GM04504 (cell line): ENCODE results near the gene GRN.
"Not testable (repeated sequence)": the region's sequence is repeated elsewhere in the genome, so short reads cannot be mapped to it uniquely, and the experiment has no call there.

Experiments
- DNase-seq: peaks from one replicate; pipeline ENCODE4 v3.0.0-alpha.2; 2012; ENCODE audit warnings: low read depth

Gene GRN

GRCh38 chr17:44361292-44362260 is 16.5 kb downstream of the GRN start:
- no peak for DNase-seq

GRCh38 chr17:44362459-44362948 is 17.4 kb downstream of the GRN start:
- DNase-seq: no peak

- no peak for DNase-seq
These were observed 18.0 kb downstream of the GRN start for GRCh38 chr17:44362949-44363612.

- peak; percentile 22 for DNase-seq
These were observed 18.6 kb downstream of the GRN start, which contains the start of gene FAM171A2 for GRCh38 chr17:44363613-44364159. FAM171A2 (minus strand) TSS chr17:44363853; CDS start chr17:44363714, 139 bp downstream.

DNA sequence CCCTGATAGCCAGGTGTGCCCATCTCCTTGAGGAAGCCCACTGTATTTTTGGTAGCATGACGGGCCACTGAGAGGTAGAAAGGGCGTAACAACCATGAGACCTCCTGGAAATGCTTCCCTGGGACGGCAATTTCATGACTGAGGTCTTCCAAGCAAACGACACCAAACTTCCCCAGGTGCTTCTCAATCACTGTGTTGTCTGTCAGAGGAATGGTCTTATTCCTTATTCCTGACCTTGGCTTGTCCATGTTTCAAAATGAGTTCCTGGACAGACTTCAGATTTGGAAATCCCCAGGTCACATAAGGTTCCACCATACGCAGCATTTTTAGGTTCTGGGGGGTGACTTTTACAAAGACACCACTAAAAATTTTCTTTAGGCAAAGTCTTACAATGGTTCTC is 19.9 kb downstream of the GRN start:
- DNase-seq: not testable (repeated sequence)

GRCh38 chr17:44367231-44367979 is 22.3 kb downstream of the GRN start:
- DNase-seq: no peak

DNA sequence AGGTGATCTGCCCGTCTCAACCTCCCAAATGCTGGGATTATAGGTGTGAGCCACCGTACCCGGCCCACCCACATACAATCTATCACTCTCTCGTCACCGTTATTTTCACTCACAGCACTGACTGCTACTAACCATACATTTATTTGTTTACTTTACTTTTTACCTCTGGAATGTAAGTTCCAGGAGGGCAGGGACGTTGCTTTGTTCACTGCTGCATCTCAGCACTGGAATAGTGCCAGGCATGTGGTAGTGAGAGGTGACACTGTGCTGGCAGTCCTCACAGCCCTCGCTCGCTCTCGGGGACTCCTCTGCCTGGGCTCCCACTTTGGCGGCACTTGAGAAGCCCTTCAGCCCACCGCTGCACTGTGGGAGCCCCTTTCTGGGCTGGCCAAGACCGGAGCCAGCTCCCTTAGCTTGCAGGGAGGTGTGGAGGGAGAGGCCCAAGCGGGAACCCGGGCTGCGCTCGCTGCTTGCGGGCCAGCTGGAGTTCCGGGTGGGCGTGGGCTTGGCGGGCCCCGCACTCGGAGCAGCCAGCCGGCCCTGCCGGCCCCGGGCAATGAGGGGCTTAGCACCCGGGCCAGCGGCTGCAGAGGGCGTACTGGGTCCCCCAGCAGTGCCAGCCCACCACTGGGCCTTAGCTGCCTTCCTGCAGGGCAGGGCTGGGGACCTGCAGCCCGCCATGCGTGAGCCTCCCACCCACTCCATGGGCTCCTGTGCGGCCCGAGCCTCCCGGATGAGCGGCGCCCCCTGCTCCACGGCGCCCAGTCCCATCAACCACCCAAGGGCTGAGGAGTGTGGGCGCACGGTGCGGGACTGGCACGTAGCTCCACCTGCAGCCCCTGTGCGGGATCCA is 23.5 kb downstream of the GRN start:
- not testable (repeated sequence) for DNase-seq

DNA sequence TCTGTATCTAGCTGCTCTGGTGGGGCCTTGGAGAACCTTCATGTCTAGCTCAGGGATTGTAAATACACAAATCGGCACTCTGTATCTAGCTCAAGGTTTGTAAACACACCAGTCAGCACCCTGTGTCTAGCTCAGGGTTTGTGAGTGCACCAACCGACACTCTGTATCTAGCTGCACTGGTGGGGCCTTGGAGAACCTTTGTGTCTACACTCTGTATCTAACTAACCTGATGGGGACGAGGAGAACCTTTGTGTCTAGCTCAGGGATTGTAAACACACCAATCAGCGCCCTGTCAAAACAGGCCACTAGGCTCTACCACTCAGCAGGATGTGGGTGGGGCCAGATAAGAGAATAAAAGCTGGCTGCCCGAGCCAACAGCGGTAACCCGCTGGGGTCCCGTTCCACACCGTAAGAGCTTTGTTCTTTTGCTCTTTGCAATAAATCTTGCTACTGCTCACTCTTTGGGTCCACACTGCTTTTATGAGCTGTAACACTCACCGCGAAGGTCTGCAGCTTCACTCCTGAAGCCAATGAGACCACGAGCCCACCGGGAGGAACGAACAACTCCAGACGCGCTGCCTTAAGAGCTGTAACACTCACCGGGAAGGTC is 24.4 kb downstream of the GRN start:
- not testable (repeated sequence) for DNase-seq

- DNase-seq: no peak
These were observed 26.9 kb downstream of the GRN start for GRCh38 chr17:44372036-44372435.

DNA sequence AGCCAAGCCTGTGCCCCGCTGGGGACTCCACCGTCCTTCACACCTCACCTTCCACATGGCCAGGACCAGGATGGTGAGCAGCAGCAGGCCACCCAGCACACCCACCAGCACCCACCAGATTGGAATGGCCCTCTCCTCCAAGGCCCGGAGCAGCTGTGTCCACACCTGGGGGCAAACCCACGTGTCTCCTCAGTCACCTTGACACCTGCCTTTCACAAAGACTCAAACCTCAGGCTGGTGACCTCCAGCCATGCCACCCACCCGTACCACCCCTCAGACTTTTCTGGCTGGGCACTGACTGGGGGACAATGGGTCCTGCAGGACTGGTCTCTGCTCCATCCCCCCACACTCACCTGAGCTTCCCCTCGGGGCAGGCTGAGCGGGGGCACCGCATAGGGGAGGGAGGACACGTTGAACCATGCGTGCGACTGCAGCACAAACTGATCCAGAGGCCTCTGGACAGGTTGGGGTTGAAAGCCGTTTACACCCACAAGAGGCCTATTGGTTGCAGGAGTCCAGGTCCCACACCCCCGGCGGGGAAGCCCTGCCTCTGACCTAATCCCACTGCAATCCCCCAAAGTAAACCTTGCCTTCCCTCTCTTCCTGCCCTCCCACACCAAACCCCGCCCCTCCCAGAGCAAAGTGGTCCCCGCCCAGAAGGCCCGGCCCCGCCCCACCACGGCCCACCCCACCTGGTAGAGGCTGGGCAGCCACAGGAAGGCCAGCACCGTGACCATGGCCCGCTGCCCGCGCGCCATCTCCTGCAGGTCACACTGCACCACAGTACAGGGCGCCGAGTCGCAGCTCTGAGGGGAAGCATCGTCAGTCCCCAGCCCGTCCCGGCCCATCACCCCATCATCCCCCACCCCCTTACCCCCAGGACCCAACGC is 29.4 kb downstream of the GRN start:
- DNase-seq: no peak

GRCh38 chr17:44375196-44376017 is 30.3 kb downstream of the GRN start:
- DNase-seq: no peak

DNA sequence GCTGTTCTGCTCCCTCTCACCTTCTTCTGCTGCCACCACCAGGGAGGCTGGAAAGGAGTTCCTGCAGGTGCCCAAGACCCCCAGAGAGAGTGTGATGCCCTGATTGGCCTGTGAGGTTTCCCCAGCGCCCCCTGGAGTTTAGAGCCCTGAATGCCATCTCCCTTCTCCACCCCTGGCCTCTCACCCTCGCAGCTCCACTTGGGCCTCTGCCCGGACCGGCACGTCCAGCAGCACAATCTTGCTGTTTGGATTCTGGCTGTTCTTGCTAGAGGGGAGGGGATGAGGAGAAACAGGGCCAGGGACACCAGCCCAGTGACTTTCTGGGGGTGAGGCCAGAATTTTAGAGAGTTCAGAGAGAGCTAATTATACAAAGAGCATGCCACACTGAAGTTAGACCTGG is 31.0 kb downstream of the GRN start:
- no peak for DNase-seq

DNA sequence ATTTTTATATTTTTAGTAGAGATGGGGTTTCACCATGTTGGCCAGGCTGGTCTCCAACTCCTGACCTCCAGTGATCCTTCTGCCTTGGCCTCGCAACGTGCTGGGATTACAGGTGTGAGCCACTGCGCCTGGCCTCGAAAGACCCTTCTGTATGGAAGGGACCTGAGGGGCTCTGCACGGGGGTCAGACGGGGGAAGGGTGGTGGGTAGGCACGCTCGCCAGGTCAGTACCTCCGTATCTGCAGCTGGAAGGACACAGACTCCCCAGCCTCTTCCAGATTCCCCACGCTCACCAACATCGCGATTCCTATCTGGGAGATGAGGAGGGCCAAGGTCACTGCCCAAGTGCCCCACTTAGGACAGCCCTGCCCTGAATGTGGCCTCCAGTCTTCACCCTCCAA is 31.7 kb downstream of the GRN start:
- no peak for DNase-seq

GRCh38 chr17:44378171-44378705 is 33.1 kb downstream of the GRN start:
- no peak for DNase-seq

GRCh38 chr17:44379887-44380286 is 34.8 kb downstream of the GRN start:
- DNase-seq: no peak

- no peak for DNase-seq
These were observed 35.7 kb downstream of the GRN start for GRCh38 chr17:44380767-44381166.

DNA sequence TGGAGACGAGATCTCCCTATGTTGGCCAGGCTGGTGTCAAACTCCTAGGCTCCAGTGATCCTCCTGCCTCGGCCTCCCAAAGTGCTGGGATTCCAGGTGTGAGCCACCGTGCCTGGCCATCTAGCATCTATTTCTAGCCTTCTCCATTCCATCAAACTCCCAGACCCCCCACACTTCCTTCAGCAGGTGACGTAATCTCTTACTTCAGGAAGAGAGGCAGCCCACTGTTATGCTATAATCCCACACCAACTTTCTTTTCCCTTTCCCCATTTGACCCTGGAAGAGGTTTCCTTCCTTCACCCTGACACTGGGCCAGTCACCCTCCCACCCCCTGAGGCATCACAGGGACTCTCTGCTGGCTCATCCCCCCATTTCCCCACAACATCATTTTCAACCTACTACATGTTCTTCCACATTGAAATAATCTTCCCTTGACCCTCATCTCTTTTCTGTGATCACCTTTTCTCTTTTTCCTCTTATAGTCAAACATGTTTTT is 36.8 kb downstream of the GRN start:
- DNase-seq: no peak

DNA sequence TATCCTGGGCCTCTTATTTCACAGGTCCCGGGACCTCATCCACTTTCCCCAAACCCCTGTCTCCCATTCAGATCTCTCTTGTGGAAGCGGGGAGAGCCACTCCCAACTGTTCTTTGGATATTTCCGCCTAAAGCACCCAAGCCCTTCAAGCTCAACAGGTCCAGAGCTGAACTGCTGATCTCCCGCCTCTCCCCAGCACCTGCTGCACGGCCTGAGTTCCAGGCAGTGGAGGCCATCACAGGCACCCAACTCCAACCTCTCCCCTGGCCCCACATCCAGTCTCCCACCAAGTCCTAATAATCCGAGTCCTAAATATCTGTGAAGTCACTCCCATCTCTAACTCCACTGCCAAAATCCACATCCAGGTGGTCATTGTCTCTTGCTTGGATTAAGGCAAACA is 37.8 kb downstream of the GRN start:
- DNase-seq: no peak
